ENCODE results near the gene AWAT1. TPM values are rescaled to one million over a fixed set of nuclear protein-coding genes. Genes with fewer than 3 reads are reported as not detected.
"Not testable (repeated sequence)": the region's sequence is repeated elsewhere in the genome, so short reads cannot be mapped to it uniquely, and the experiment has no call there.

AWAT1 gene
- total and polyA plus RNA-seq, 11 donors, result not detected

- no peaks in the 10 kb centered on the region for H3K9me3 ChIP-seq
- TF ChIP-seq CTCF (IDR thresholded peaks at IDR 0.05) (peak; percentile 9 to 52 (median 30)), POLR2A (IDR thresholded peaks at IDR 0.05) (no peak)
- H3K36me3 ChIP-seq, result no peaks in the 10 kb centered on the region
- no peak overlapping the region for H3K27ac ChIP-seq
- no peak overlapping the region for H3K4me3 ChIP-seq
- DNase-seq (peak in 2 of 5 donors; percentile 9 to 29), ATAC-seq (peak in 2 of 4 donors; percentile 58 to 65)
- peaks cover 0 to 9% (median 0%) of the 10 kb centered on the region in 9 donors for H3K27me3 ChIP-seq
- H3K4me1 ChIP-seq, result no peaks in the 10 kb centered on the region
- intact Hi-C loops (cut with DNase I), result loop anchor here in 2 of 10 donors (10.0 kb wide), 1 partner anchor 68 kb away; no protein-coding TSS in a partner anchor
- WGBS, 4 donors, result 18 to 21% (median 20%) methylated on average over 7 of the region's 7 CpGs
Measured at GRCh38 chrX:70262952-70263567, 28.6 kb downstream of the AWAT1 start.

- intact Hi-C loops (cut with DNase I), result loop anchor here in 2 of 10 donors (10.0 kb wide), 1 partner anchor 70 kb away; no protein-coding TSS in a partner anchor
- H3K27me3 ChIP-seq, result peaks cover 0 to 9% (median 0%) of the 10 kb centered on the region in 9 donors
- no peak overlapping the region for H3K27ac ChIP-seq
- H3K9me3 ChIP-seq, result no peaks in the 10 kb centered on the region
- no peaks in the 10 kb centered on the region for H3K36me3 ChIP-seq
- WGBS, 4 donors, result 26 to 55% (median 40%) methylated on average over 3 of the region's 3 CpGs
- ATAC-seq (no peak), DNase-seq (no peak)
- no peaks in the 10 kb centered on the region for H3K4me1 ChIP-seq
- H3K4me3 ChIP-seq, result no peak overlapping the region
- no peak for TF ChIP-seq POLR2A (IDR thresholded peaks at IDR 0.05)
Measured at GRCh38 chrX:70264784-70265183, 30.3 kb downstream of the AWAT1 start.

- no peaks in the 10 kb centered on the region for H3K9me3 ChIP-seq
- no peak for ATAC-seq
- H3K4me1 ChIP-seq, result no peaks in the 10 kb centered on the region
- no peak for TF ChIP-seq POLR2A (IDR thresholded peaks at IDR 0.05)
- TF ChIP-seq CTCF (IDR thresholded peaks at IDR 0.05), result no peak
- H3K27me3 ChIP-seq, result peaks cover 0 to 9% (median 0%) of the 10 kb centered on the region in 9 donors
- H3K36me3 ChIP-seq, result no peaks in the 10 kb centered on the region
- no peak within 1 kb of the TSS for H3K4me3 ChIP-seq
- DNase-seq, result no peak
- H3K27ac ChIP-seq, result no peak within 1 kb of the TSS
- intact Hi-C loops (cut with DNase I), result loop anchor here in 2 of 10 donors (10.0 kb wide), 1 partner anchor 73 kb away; no protein-coding TSS in a partner anchor
Measured at GRCh38 chrX:70268034-70268433, 33.6 kb downstream of the AWAT1 start, which contains the start of gene ARR3. Gene ARR3 (plus strand): TSS chrX:70268334. CDS start chrX:70269386, 1,052 bp downstream.

GRCh38 chrX:70274029-70274428, 39.6 kb downstream of the AWAT1 start:
- H3K9me3 ChIP-seq; ATAC-seq; intact Hi-C loops (cut with DNase I); DNase-seq; H3K27ac ChIP-seq; H3K4me3 ChIP-seq; H3K36me3 ChIP-seq; H3K27me3 ChIP-seq; H3K4me1 ChIP-seq: not testable (repeated sequence)
- WGBS, 4 donors, result 79 to 84% (median 82%) methylated on average over 7 of the region's 7 CpGs

GRCh38 chrX:70279081-70279480, 44.6 kb downstream of the AWAT1 start:
- no peak for DNase-seq
- Histone ChIP-seq H3K27ac (no peak overlapping the region), H3K9me3 (no peaks in the 10 kb centered on the region), H3K27me3 (no peaks in the 10 kb centered on the region), H3K4me3 (no peak overlapping the region), H3K36me3 (peaks cover 0 to 5% (median 0%) of the 10 kb centered on the region in 9 donors), H3K4me1 (no peaks in the 10 kb centered on the region)
- ATAC-seq, result no peak
- TF ChIP-seq CTCF (IDR thresholded peaks at IDR 0.05), result no peak
- TF ChIP-seq POLR2A (IDR thresholded peaks at IDR 0.05), result no peak
- 64 to 98% (median 79%) methylated on average over 3 of the region's 3 CpGs for WGBS, 4 donors
- intact Hi-C loops (cut with DNase I), result no loop called here

Measured in heart left ventricle (tissue), 16 donors.